NCI-H2227 (cell line): ENCODE results near the gene RABL3.
"Not testable (repeated sequence)": the region's sequence is repeated elsewhere in the genome, so short reads cannot be mapped to it uniquely, and the experiment has no call there.

Experiments
- DNase-seq: peaks from one replicate; lab custom pipeline; 2025; ENCODE audit not compliant: unreplicated experiment; lab: John Stamatoyannopoulos, UW

The RABL3 gene

DNA sequence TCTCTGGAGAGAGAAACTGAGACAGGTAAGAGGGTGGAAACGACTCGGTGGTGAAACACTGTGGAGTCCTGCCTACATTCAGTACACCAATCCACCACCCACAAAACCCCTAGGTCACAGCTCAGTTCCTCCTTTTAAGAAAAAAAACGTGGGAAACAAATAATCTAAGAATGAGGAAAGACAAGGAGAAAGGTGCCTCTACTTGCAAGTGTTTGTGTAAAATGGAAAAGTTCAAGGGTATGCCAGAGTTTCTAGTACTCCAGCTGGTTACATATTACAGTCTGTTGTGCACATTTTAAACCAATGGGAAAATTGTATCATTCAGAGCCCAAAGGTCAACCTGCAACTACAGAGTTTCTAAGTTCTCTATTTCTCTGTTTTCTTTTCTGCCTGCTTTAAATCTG, 92.5 kb downstream of the RABL3 start:
- no peak for DNase-seq

DNA sequence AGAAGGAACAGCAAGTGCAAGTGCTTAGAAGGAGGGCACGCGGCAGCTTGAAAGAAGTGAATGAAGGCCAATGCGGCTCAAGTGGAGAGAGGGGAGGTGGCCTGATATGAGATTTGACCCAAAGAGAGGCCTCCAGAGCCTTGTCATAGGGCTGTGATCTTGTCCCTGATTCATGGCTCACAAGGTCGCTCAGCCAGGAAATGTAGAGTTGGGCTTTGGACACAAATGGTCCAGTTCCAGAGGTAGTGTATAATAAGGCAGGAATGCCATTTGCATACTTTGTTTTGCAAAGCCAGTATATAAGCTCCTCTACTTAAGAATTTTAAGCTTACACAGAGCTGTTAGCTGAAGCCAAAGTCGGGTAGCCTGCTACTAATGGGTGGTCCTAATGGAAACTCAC, 94.0 kb downstream of the RABL3 start:
- DNase-seq: no peak

DNA sequence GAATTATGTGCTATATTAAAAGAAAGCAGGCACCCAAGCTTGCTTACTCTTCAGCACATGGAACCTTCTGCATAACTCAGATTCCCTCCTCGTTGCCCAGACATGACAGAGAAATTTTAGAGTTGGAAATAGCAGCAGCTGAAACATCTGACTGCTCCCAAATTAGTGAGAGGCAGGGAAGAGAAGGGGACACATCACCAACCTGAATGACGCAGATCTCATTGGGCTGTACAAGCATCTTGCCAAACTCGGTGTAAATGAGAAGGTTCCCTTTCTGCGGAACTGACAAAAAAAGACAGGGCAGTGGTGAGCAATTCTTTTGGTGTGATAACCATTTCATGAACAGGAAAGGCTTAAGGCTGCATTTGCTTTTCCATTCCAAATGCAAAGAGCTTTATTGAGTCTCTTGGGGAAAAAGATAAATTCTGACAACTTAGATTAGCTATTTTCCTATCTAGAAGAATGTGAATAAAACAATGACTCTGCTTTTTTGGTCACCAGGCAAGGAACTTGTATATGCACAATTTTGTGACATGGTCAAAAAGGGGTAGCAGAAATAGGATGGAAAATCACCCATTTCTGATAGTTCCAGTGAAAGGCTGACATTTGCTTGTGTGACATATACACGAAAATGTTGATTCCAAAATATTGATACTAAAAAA, 95.4 kb downstream of the RABL3 start:
- DNase-seq: no peak

DNA sequence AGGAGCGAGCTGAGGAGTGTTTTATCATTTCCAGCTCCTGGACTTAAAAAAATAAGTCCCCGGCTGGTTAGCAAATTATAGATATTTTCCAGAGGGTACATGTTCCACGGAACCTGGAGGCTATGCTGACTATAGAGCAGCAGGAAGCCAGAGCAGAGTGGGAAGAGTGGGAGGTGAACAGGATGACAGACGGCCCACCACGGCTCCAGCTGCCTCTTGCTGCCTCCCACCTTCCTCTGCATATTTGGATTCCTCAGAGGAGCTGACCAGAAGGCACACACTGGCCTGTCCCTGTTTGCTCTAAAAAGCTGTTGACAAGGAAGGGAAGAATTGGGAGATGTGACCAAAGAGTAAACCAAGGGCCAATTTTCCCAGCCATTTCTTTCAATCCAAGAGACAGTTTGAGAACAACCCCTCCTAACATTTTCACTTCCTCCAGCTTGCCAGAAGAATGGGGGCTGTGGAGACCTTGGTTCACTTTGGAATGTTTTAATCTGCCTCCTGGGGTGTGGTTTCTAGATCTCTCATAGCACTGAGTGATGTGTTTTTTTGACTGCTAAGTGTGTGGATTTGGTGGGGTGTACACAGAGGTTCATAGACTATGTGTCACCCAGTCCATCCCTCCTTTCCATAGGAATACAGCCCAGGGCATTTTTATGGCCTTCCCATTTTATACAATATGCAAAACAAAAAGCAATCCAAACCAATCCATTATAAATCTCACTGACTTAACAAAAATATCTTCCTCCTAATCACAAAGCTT, 97.1 kb downstream of the RABL3 start:
- DNase-seq: no peak

DNA sequence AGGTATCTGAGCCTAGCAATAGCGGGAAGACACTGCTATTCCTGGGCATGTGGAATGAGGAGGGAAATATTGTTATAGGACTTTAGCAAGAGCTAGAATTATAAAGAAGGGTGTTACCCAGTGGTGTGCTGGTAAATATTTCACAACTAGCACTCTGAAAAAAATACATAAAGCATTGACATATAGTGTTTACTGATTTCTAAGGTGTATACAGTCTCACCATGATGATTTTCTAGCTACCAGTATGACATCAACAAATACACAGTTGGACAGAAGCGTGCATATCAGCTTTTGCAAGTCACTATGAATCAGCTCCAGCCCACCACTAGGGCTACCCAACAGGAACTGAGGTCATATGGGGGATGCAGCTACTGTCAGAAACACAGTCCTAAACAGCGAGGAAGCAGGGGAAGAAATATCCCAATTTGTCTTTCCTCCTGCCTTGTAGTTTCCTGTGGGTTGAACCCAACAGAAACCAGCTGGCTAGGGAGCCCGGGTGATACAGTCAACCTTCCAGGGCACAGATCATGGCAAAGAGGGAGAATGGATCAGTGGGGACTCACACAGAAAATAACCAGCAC, 99.9 kb downstream of the RABL3 start:
- DNase-seq: no peak

DNA sequence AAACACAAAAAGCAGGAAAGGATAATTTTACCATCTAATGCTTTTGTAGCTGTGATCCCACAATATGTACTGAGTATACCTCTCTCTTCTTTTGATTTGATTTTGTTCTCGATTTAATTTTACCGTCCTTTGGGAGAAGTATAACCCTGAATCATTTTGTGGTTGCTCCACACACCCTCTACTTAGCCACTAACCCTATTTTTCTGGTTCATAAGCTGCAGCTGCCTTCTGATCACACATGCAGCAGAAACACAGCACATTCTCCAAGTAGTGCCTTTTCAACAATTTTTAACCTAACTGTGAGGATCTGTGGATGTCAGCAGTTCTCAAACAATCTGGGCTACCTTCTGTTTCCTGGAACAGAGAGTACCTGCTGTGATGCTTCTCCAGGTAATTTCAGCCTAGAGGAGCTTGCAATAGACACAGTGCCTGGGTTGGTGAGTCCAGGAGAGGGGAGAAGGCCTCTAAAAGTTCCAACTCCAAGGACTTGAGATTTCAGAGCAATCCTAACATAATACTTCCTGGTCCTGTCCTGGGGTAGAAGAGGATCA, 100.5 kb downstream of the RABL3 start:
- no peak for DNase-seq

DNA sequence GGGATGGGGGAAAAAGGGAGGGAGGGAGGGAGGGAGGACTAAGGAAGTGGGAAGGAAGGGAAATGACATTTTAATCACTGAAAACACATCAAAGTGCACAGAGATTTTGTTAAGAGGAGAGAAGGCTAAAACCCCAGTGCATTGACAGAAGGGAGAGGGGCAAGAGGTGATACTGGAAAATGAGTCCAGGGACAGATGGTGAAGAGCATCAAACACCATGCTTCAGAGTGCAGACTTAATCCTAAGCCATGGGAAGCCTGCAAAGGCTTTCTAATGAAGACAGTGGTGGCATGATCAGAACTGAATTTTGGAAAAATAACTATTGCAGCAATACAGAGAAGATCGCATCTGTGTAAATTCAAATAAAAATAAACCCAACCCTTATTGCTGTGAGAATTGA, 102.1 kb downstream of the RABL3 start:
- DNase-seq: no peak

DNA sequence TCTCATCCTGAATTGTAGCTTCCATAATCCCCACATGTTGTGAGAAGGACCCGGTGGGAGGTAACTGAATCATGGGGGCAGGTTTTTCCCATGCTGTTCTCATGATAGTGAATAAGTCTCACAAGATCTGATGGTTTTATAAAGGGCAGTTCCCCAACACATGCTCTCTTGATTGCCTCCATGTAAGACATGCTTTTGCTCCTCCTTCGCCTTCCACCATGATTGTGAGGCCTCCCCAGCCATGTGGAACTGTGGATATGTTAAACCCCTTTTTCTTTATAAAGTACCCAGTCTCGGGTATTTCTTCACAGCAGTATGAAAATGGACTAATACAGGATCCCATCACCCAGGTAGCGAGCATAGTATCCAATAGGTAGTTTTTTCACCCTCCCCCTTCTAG, 103.5 kb downstream of the RABL3 start:
- DNase-seq: not testable (repeated sequence)

DNA sequence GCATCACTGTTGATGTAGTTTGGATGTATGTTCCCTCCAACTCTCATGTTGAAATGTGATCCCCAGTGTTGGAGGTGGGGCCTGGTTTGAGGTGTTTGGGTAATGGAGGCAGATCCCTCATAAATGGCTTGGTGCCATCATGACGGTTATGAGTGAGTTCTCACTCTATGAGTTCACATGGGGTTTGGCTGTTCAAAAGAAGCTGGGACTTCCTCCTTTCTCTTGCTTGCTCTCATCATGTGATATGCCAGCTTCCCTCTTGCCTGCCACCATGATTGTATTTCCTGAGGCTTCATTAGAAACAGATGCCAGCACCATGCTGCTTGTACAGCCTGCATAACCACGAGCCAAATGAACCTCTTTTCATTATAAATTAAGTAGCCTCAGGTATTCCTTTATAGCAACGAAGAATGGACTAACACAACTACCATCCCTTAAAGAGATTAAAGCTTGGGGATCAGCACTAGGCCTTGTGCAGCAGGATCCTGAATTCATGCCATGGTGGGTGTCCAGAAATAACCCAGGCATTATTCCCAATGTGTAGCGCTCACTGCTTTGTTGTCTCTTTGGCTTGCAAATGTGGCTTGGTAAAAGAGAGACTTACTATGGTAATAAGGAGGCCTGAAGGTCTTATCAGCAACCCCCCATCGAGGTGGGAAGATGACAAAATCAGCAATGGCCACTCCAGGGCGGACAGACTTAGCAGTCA, 104.3 kb downstream of the RABL3 start:
- no peak for DNase-seq

DNA sequence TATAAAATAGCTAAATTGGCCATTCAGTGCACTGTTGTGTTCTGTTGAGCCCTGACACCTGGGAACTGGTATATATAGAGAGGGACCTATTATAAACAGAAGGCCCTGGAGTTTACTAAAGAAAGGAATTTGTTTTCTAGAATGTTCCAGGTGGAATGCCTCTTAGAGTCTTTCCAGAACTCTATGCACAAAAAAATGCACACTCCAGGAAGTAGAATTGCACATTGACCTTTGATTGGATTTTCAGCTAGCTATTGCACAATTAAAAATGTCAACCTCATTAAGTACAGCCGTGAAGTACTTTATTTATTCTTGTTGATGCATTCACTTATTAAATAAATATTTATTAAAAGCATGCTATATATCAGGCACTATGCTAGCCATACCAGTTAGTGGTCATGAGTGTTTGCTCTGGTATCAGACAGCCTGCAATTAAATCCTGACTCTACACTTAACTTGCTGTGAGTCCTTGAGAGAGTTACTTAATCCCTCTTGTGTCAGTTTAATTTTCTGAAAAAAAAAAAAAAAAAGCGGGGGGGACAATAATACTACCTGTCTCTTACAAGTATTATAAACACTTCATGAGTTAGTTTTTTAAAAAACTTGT, 105.4 kb downstream of the RABL3 start:
- DNase-seq: no peak
